ENCODE data around the gene TMPRSS13. TPM values are rescaled to one million over a fixed set of nuclear protein-coding genes. Genes with fewer than 3 reads are reported as not detected.

TMPRSS13 gene
- total and polyA plus RNA-seq, 8 donors = 0.19 to 3.8 (median 1.2) TPM; not detected in 3

GRCh38 chr11:117900720-117901440 lies 28.3 kb downstream of the TMPRSS13 start:
- no peaks in the 10 kb centered on the region for H3K4me1 ChIP-seq
- TF ChIP-seq POLR2A (IDR thresholded peaks at IDR 0.05) (no peak), EP300 (IDR thresholded peaks at IDR 0.05) (no peak)
- 79 to 93% (median 83%) methylated on average over 11 of the region's 11 CpGs for WGBS, 5 donors
- no peaks in the 10 kb centered on the region for H3K36me3 ChIP-seq
- no peak overlapping the region for H3K27ac ChIP-seq
- H3K27me3 ChIP-seq = no peaks in the 10 kb centered on the region
- DNase-seq = no peak
- H3K9me3 ChIP-seq = no peaks in the 10 kb centered on the region
- intact Hi-C loops (cut with DNase I; ENCODE audit: low total_unique reads) = no loop called here
- no peak overlapping the region for H3K4me3 ChIP-seq

GRCh38 chr11:117900121-117900648 lies 29.0 kb downstream of the TMPRSS13 start:
- Histone ChIP-seq H3K36me3 (no peaks in the 10 kb centered on the region), H3K4me3 (no peak overlapping the region), H3K27ac (no peak overlapping the region), H3K27me3 (no peaks in the 10 kb centered on the region), H3K4me1 (no peaks in the 10 kb centered on the region), H3K9me3 (no peaks in the 10 kb centered on the region)
- 69 to 81% (median 78%) methylated on average over 4 of the region's 4 CpGs for WGBS, 5 donors
- no peak for TF ChIP-seq EP300 (IDR thresholded peaks at IDR 0.05)
- TF ChIP-seq POLR2A (IDR thresholded peaks at IDR 0.05) = no peak
- no peak for DNase-seq
- intact Hi-C loops (cut with DNase I; ENCODE audit: low total_unique reads) = no loop called here

DNA sequence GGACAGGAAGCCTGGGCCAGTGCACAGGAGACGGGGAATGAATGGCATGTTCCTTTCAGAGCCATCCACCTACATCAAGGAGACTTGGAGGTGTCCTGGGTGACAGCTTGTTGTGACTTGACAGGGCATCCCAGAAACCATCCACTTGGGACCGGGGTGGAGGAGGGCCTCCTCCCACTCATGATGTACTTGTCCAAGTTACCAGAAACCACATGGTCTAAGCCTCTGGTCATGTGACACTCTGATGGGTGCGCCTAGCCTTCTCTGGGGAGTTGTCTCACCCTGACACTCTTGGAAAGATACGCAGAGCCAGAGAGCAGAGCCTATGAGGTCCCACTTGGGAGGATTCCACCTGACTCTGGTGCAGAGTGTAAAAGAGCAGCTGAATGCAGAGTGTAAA lies 31.1 kb downstream of the TMPRSS13 start:
- 76 to 89% (median 84%) methylated on average over 4 of the region's 4 CpGs for WGBS, 5 donors
- Histone ChIP-seq H3K27ac (no peak overlapping the region), H3K4me3 (no peak overlapping the region), H3K27me3 (no peaks in the 10 kb centered on the region), H3K9me3 (no peaks in the 10 kb centered on the region), H3K36me3 (no peaks in the 10 kb centered on the region), H3K4me1 (no peaks in the 10 kb centered on the region)
- intact Hi-C loops (cut with DNase I; ENCODE audit: low total_unique reads) = no loop called here
- TF ChIP-seq EP300 (IDR thresholded peaks at IDR 0.05) (no peak), POLR2A (IDR thresholded peaks at IDR 0.05) (no peak), POLR2AphosphoS5 (IDR thresholded peaks at IDR 0.05) (no peak)
- no peak for DNase-seq

DNA sequence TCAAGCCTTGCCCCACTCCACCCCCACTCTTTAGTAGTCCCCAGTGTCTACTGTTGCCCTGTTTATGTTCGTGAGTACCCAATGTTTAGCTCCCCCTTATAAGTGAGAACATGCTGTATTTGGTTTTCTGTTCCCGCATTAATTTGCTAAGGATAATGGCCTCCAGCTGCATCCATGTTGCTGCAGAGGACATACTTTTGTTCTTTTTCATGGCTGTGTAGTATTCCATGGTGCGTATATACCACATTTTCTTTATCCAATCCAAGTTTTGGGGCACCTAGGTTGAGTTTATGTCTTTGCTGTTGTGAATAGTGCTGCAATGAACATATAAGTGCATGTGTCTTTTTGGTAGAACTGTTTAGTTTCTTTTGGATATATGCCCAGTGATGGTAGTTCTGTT lies 36.6 kb downstream of the TMPRSS13 start:
- H3K9me3 ChIP-seq = no peaks in the 10 kb centered on the region
- H3K27ac ChIP-seq = no peak overlapping the region
- no peak for TF ChIP-seq EP300 (IDR thresholded peaks at IDR 0.05)
- no peaks in the 10 kb centered on the region for H3K27me3 ChIP-seq
- intact Hi-C loops (cut with DNase I; ENCODE audit: low total_unique reads) = no loop called here
- H3K4me1 ChIP-seq = peaks cover 0 to 9% (median 4%) of the 10 kb centered on the region in 4 donors
- no peak overlapping the region for H3K4me3 ChIP-seq
- H3K36me3 ChIP-seq = no peaks in the 10 kb centered on the region
- no peak for DNase-seq
- 96 to 100% (median 98%) methylated on average over 3 of the region's 3 CpGs for WGBS, 5 donors

DNA sequence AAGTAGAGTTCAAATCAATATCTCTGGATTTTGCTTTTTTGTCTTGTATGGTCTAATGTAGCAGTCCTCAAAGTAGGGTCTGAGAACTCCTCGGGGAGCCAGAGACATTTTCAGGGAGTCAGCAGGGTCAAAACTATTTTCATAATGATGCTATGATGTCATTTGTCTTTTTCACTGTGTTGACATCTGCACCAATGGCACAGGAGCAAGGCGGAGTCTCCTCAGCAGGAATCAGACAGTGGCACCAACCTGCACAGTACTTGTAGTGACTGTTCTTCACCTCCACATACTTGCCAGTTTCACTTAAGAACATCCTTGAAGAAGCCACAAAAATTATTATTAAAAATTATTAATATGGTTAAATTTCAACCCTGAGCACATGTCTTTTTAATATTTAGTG lies 37.8 kb downstream of the TMPRSS13 start:
- 47 to 89% (median 68%) methylated on average over 2 of the region's 2 CpGs for WGBS, 5 donors
- Histone ChIP-seq H3K27me3 (no peaks in the 10 kb centered on the region), H3K4me1 (peaks cover 0 to 13% (median 5%) of the 10 kb centered on the region in 4 donors), H3K4me3 (no peak overlapping the region), H3K27ac (no peak overlapping the region), H3K9me3 (no peaks in the 10 kb centered on the region), H3K36me3 (no peaks in the 10 kb centered on the region)
- intact Hi-C loops (cut with DNase I; ENCODE audit: low total_unique reads) = no loop called here
- TF ChIP-seq CTCF (IDR thresholded peaks at IDR 0.05) (no peak), POLR2AphosphoS5 (IDR thresholded peaks at IDR 0.05) (no peak), EP300 (IDR thresholded peaks at IDR 0.05) (no peak), POLR2A (IDR thresholded peaks at IDR 0.05) (no peak)
- DNase-seq = no peak

GRCh38 chr11:117888139-117888566 lies 41.0 kb downstream of the TMPRSS13 start:
- DNase-seq = no peak
- intact Hi-C loops (cut with DNase I; ENCODE audit: low total_unique reads) = no loop called here
- 44 to 77% (median 54%) methylated on average over 8 of the region's 8 CpGs for WGBS, 5 donors
- peak overlapping the region in 1 of 5 donors; percentile 47 for H3K27ac ChIP-seq
- H3K9me3 ChIP-seq = no peaks in the 10 kb centered on the region
- H3K4me3 ChIP-seq = no peak overlapping the region
- peaks cover 0 to 15% (median 0%) of the 10 kb centered on the region in 3 donors for H3K27me3 ChIP-seq
- H3K4me1 ChIP-seq = peaks cover 3 to 31% (median 14%) of the 10 kb centered on the region in 4 donors
- no peaks in the 10 kb centered on the region for H3K36me3 ChIP-seq
- TF ChIP-seq CTCF (IDR thresholded peaks at IDR 0.05) (no peak), EP300 (IDR thresholded peaks at IDR 0.05) (no peak), POLR2A (IDR thresholded peaks at IDR 0.05) (no peak), POLR2AphosphoS5 (IDR thresholded peaks at IDR 0.05) (no peak)
